ENCODE data around the gene LTBP1.

DNA sequence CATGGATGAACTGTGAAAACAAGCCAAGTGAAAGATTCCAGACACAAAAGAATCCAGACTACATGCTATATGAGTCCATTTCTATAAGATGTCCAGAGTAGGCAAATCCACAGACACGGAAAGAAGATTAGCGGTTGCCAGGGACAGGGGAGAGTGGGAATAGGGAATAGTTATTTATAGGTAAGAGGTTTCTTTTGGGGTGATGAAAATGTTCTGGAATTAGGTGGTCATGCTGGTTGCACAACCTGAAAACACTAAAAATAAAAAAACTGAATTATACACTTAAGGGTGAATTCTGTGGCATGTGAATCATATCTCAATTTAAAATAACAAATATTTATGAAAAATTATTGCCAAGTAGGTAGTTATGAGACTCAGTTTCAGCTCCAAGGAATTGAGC, 168.4 kb downstream of the LTBP1 start:
- TF ChIP-seq, protein P1, sequence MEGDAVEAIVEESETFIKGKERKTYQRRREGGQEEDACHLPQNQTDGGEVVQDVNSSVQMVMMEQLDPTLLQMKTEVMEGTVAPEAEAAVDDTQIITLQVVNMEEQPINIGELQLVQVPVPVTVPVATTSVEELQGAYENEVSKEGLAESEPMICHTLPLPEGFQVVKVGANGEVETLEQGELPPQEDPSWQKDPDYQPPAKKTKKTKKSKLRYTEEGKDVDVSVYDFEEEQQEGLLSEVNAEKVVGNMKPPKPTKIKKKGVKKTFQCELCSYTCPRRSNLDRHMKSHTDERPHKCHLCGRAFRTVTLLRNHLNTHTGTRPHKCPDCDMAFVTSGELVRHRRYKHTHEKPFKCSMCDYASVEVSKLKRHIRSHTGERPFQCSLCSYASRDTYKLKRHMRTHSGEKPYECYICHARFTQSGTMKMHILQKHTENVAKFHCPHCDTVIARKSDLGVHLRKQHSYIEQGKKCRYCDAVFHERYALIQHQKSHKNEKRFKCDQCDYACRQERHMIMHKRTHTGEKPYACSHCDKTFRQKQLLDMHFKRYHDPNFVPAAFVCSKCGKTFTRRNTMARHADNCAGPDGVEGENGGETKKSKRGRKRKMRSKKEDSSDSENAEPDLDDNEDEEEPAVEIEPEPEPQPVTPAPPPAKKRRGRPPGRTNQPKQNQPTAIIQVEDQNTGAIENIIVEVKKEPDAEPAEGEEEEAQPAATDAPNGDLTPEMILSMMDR (IDR thresholded peaks at IDR 0.05) = no peak
- TF ChIP-seq POLR2A (IDR thresholded peaks at IDR 0.05) = no peak
